NOMO-1 treated with DMSO at 0.1 percent for 48 hours (cell line): ENCODE results near the gene ZNF292.
"Not testable (repeated sequence)": the region's sequence is repeated elsewhere in the genome, so short reads cannot be mapped to it uniquely, and the experiment has no call there.

Experiments
- DNase-seq: peaks from one replicate; lab custom pipeline; 2025; ENCODE audit not compliant: unreplicated experiment; lab: John Stamatoyannopoulos, UW

ZNF292 gene

GRCh38 chr6:87161299-87161698, 5.9 kb downstream of the ZNF292 start:
- no peak for DNase-seq

GRCh38 chr6:87164004-87164403, 8.6 kb downstream of the ZNF292 start:
- no peak for DNase-seq

- peak; percentile 1 for DNase-seq
Measured at GRCh38 chr6:87164506-87164905, 9.1 kb downstream of the ZNF292 start.

- DNase-seq, result no peak
Measured at GRCh38 chr6:87165185-87165584, 9.8 kb downstream of the ZNF292 start.

- DNase-seq, result no peak
Measured at GRCh38 chr6:87171938-87172633, 16.7 kb downstream of the ZNF292 start.

GRCh38 chr6:87174078-87174579, 18.8 kb downstream of the ZNF292 start:
- DNase-seq, result no peak

GRCh38 chr6:87176493-87176892, 21.1 kb downstream of the ZNF292 start:
- no peak for DNase-seq

GRCh38 chr6:87180105-87180728, 24.9 kb downstream of the ZNF292 start:
- no peak for DNase-seq

GRCh38 chr6:87181903-87182302, 26.5 kb downstream of the ZNF292 start:
- no peak for DNase-seq

- no peak for DNase-seq
Measured at GRCh38 chr6:87182321-87182720, 27.0 kb downstream of the ZNF292 start.

GRCh38 chr6:87182940-87183339, 27.6 kb downstream of the ZNF292 start:
- no peak for DNase-seq

- no peak for DNase-seq
Measured at GRCh38 chr6:87183687-87184086, 28.3 kb downstream of the ZNF292 start.

- no peak for DNase-seq
Measured at GRCh38 chr6:87184762-87185250, 29.4 kb downstream of the ZNF292 start.

- DNase-seq, result no peak
Measured at GRCh38 chr6:87196275-87196842, 41.0 kb downstream of the ZNF292 start.

GRCh38 chr6:87197547-87197946, 42.2 kb downstream of the ZNF292 start:
- DNase-seq, result no peak

GRCh38 chr6:87198022-87198810, 42.9 kb downstream of the ZNF292 start:
- DNase-seq, result not testable (repeated sequence)

- DNase-seq, result no peak
Measured at GRCh38 chr6:87199787-87200186, 44.4 kb downstream of the ZNF292 start.

GRCh38 chr6:87200469-87201175, 45.3 kb downstream of the ZNF292 start:
- DNase-seq, result peak; percentile 1

- no peak for DNase-seq
Measured at GRCh38 chr6:87203448-87204023, 48.2 kb downstream of the ZNF292 start.

- no peak for DNase-seq
Measured at GRCh38 chr6:87209812-87210211, 54.4 kb downstream of the ZNF292 start.
